GM12864 (cell line): ENCODE measurements around the gene CCDC39.
A peak's percentile ranks its signal among the peaks of the same experiment; 100 is the strongest.
"Not testable (repeated sequence)": the region's sequence is repeated elsewhere in the genome, so short reads cannot be mapped to it uniquely, and the experiment has no call there.

Experiments used
- DNase-seq: peaks from one replicate; pipeline ENCODE4 v3.0.0-alpha.2; 2011; ENCODE audit warnings: low read depth
- H3K4me3 ChIP-seq: 2 replicates; pipeline ENCODE4 v1.5.1; 2011; ENCODE audit warnings: mild to moderate bottlenecking, low read depth, low read length, control low read depth
- CTCF ChIP-seq: IDR thresholded peaks from 2 replicates; pipeline ENCODE4 v1.5.1; 2011; ENCODE audit warnings: low read depth, mild to moderate bottlenecking, moderate library complexity, low read length, control low read depth, inconsistent platforms; ENCODE audit errors: missing control alignments

CCDC39 gene

GRCh38 chr3:180612364-180612763 is 66.9 kb downstream of the CCDC39 start:
- no peak overlapping the region for H3K4me3 ChIP-seq
- DNase-seq, result no peak
- no peak for TF ChIP-seq CTCF

GRCh38 chr3:180611006-180611405 is 68.3 kb downstream of the CCDC39 start:
- no peak for DNase-seq
- TF ChIP-seq CTCF, result no peak
- H3K4me3 ChIP-seq, result no peak overlapping the region

GRCh38 chr3:180601688-180602666 is 77.3 kb downstream of the CCDC39 start, which contains the start of gene TTC14:
Gene TTC14 (plus strand): TSS chr3:180602163. CDS start chr3:180602262, 99 bp downstream.
- TF ChIP-seq CTCF, result no peak
- DNase-seq, result peak; percentile 95
- H3K4me3 ChIP-seq, result peak within 1 kb of the TSS; percentile 69

GRCh38 chr3:180600473-180600872 is 78.8 kb downstream of the CCDC39 start:
- H3K4me3 ChIP-seq, result no peak overlapping the region
- TF ChIP-seq CTCF, result no peak
- no peak for DNase-seq

- DNase-seq, result no peak
- H3K4me3 ChIP-seq, result no peak overlapping the region
- no peak for TF ChIP-seq CTCF
Observed at GRCh38 chr3:180595559-180595935, 83.7 kb downstream of the CCDC39 start.

GRCh38 chr3:180594631-180595558 is 84.4 kb downstream of the CCDC39 start:
- peak; percentile 43 for TF ChIP-seq CTCF
- no peak overlapping the region for H3K4me3 ChIP-seq
- no peak for DNase-seq

- DNase-seq, H3K4me3 ChIP-seq: not testable (repeated sequence)
Observed at GRCh38 chr3:180593631-180594030, 85.7 kb downstream of the CCDC39 start.
